HL-60/S4 treated with retinoic acid at 250 ng/mL for 4 days and 3 days (cell line): ENCODE data around the gene UPF2.

Experiments used
- in situ Hi-C: fragments of 300-500 bp; cut with MboI; formaldehyde crosslinking; loops from 2 replicates; pipeline ENCODE4 v1.7.0; 2022; ENCODE audit warnings: low sequenced_read_pairs

Gene UPF2

DNA sequence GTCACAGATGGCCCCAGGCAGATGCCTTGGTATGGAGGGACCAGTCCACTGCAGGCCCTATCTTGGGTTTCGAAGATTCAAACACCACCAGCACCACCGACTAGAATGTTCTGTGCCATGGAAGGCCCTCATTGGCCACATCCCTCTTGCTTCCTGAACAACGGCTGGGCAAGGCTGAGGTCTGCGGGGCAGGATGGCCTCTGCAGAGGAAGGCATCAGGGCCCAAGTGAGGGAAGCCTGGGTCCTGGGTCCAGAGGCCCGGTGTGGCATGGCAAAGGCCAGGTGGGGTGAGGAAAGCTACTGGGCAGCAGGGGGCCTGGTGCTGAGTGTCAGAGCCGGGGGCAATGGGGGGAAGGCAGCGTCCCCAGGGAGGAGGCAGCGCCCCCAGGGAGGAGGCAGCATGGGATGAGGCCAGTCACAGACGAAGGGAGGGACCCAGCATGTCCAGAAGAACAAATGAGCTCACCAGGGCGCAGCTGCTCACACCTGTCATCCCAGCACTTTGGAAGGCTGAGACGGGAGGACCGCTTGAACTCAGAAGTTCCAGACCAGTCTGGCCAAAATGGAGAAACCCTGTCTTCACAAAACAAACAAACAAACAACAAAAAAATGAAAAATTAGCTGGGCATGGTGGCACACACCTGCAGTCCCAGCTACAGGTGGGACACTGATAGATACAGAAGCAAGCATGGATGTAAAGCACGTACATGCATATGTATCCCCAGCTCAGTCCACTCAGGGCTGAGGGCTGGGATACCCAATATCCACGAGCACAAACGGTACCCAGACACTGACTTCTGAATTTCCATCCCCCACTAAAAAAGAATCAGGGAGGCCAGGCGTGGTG lies 155.0 kb downstream of the UPF2 start:
- in situ Hi-C loops = no loop called here

DNA sequence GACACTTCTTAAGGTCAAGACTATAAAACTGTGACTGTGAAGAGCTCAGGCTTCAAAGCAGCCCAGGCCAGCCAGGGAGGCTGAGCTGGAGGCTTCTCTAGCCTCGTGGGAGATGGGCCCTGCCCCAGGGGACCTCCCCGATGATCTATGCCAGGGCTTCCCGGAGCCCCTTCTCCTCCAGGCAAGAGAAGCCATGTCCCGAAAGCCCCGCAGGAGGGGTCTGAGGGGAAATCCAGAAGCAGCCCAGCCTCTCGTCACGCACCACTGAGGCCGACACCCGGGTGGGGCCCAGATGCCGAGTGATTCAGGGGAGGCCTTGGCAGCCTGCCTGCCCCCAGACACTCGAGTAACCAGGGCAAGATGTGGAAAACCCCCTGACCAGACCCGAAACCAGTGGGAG lies 155.8 kb downstream of the UPF2 start:
- in situ Hi-C loops = no loop called here

DNA sequence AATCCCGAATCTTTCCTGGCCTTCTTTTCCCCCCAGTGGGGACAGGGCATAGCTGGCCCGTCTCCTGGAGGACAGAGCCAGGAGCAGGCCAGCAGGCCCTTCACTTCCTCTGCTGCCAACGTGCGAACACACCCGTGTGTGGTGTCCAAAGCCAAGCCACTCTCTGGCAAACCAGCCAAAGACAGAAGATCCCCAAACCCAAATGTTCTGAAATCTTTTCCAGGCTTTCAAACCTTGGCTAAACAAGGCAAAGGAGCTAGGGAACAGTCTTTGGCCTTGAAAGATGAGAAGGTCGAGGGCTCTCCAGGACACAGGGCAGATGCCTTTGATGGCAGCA lies 156.5 kb downstream of the UPF2 start:
- in situ Hi-C loops = no loop called here

DNA sequence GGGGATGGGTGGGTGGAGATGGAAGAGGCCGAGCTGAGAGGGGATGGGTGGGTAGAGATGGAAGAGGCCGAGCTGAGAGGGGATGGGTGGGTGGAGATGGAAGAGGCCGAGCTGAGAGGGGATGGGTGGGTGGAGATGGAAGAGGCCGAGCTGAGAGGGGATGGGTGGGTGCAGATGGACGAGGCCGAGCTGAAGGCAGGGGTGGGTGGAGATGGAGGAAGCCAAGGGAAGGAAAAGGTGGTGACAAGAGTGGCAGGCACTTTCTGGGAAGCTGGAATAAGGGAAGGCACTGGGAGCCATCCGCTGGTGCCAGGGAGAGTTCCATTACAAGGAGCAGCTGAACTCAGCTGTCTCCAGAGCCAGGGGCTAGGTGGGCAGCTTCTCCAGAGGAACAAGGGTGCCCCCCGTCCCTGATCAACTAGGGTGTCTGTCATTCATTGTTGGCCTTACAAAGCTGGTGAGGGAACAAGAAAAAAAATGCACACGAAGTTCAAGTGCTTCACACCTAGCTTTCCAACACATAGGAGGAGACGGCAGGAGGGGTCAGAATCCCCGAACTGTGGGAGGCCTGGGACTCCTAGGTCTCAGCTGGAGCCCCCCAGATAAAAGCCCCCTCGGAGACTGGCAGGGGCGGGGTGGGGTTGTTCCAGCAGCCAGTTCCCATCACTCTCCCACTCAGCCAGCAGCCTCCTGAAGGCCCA lies 157.0 kb downstream of the UPF2 start:
- in situ Hi-C loops = no loop called here

DNA sequence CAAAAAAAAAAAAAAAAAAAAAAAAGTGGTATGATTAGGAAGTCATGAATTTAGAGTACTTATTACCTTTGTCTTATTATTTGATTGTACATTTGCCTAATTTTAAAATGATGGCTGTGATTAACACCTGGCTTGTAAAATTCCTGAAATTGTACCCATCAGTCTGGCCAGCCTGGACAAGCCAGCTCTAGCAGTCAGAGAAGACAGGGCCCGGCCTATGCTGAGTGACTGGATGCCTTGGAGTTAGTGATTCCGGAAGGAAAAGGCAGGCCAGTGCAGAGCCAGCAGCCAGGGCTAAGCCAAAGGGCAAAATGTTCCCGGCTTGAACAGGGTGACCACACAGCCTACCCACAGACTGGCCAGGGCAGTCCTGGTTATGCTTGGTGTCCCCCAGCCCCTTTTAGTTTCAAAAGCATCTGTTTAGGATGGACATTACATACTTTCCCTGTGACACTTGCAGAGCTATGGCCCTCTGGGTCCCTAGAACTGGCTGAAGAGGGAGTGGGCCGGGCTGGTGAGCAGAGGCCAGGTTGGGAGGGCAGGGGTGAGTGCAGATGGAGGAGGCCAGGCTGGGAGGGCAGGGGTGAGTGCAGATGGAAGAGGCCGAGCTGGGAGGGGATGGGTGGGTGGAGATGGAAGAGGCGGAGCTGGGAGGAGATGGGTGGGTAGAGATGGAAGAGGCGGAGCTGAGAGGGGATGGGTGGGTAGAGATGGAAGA lies 157.7 kb downstream of the UPF2 start:
- in situ Hi-C loops = no loop called here

DNA sequence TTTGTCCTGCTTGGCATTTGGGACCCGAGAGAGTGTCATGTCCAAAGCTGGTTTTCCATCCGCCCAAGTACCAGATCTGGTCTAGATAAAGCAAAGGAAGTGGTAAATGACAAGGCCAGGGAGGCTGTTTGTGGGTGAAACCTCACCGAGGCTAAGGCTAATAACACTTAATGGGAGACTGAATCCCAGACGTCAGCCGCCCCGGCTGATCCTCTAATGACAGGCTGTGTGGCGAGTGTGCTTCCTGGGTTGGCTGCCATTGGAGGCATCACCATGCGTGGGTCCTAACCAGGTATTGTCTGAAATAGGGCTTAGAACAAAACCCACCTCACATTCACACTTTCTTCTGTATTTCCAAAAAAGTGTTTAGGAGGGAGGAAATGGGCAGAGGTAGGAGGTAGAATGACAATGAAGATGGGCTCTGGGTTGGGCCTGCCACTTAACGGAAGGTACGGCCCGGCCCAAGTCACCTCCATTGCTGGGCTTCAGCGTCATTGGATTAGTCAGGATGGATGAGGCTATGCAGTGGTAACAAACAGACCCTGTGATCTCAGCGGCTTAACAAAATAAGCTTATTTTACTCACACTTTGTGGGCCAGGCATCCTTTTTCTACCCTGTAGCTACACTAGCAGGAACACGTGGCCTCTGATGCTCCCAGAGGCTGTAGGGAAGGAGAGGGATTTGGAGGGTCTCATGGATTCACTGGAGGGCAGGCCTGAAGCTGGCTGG lies 159.8 kb downstream of the UPF2 start:
- in situ Hi-C loops = no loop called here

DNA sequence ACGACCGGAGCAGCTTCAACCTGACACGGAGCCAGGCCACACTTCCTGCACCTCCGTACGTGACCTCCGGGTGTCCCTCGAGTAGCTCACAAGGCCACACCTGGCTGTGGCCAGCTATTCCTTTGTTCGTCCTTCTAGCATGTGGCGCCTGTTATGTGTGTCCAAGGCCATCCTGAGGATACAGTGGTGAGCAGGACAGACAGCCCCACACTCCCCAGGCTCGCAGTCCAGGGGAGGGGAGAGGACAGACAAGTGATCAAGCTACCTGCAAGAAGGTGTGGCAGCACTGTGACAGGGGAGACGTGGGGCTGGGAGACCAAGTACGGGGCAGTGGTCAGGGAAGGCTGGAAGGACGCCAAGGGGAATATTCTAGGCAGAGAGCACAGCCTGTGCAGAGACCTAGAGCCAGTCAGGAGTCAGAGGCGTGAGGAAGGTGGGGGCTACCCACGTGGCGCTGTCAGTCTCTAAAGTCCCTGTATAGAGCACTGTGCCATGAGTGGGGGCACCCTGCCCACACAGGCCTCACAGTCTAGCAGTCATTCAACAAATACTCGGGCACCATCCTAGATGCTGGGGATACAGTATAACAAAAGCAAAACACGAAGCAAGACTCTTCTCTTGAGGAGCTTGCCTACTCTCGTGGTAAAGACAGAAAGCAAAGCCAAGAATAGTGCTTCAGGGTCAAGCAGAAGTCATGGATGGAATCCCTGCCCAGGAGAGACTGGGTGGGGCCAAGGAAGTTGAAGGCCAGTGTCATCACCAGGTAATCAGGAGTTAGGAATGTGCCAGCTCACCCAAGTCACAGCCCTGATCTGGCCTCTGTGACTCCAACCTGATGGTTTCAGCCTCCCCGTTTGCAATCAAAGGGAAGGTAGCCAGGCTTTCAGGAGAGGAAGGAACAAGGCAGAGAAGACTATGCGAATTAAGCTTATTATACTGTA lies 160.9 kb downstream of the UPF2 start:
- in situ Hi-C loops = no loop called here

DNA sequence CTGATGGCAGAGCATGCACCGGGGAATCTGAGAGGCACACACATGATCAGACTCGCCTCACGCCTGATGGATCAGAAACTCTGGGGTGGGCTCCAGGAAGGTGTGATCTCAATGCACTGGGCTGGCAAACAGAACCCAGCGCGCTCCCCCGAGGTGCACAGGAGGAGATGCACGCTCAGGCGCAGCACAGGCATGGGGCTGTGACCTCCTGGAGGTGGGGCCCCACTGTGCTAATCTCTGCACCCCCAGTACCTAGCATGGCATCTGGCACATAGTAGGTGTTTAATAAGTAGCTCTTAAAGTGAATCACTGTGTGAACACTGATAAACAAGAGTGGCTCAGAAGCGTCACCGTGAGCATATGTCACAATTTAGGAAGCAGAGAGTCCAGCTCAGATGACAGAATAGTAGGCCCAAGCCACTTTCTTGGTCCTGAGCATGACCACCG lies 161.6 kb downstream of the UPF2 start:
- in situ Hi-C loops = no loop called here

DNA sequence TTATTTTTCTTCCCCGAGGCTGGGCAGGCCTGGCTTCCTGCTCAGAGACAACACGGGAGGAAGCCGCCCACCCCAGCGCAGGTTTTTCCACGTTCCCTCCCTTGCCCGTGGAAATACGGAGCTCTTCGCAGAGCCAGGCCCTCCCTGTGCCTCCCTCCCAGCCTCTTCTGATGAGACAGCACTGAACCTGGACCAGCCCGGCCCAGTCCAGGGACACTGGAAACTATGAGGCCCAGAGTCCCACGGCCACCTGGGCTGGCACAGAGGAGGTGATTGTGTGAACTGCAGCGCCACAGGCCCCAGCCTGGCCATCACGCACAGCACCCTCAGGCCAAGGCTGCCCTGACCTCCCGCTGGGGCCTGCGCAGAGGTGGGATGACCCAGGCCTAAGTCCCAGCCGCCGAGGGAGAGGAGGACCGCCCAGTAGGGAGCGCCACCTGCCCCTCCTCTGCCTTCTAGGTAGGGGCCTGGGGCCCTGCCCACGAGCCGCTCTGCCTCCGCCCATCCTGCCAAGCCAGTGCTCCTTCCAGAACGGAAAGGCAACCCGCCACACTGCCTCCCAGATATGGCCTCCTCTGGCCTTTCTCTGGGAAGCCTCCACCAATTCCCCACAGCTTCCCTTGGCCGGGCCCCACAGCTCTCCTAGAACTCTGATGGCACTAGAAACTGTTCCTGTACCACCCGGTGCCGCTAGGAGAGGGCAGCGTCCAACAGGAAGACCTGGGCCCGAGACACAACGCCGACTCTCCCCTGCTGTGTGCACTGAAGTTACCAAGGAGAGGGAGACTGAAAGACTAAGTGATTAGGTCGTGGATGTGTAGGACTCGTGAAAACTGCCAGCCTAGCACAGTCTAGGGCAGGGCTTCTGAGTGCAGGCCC lies 162.2 kb downstream of the UPF2 start:
- in situ Hi-C loops = no loop called here

DNA sequence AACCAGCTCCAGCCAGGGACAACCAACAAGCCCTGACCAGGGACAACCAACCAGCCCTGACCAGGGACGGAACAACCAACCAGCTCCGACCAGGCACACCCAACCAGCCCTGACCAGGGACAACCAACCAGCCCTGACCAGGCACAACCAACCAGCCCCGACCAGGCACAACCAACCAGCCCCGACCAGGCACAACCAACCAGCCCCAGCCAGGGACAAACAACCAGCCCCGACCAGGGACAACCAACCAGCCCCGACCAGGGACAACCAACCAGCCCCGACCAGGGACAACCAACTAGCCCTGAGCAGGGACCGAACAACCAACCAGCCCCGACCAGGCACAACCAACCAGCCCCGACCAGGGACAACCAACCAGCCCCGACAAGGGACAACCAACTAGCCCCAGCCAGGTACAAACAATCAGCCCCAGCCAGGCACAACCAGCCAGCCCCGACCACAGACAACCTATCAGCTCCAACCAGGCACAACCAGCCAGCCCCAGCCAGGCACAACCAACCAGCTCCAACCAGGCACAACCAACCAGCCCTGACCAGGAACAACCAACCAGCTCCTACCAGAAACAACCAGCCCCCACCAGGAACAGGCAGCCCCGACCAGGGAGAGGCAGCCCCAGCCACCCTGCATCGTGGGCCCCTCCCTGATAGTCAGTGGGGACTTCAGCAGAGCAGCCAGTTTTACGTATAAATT lies 163.1 kb downstream of the UPF2 start:
- in situ Hi-C loops = no loop called here

DNA sequence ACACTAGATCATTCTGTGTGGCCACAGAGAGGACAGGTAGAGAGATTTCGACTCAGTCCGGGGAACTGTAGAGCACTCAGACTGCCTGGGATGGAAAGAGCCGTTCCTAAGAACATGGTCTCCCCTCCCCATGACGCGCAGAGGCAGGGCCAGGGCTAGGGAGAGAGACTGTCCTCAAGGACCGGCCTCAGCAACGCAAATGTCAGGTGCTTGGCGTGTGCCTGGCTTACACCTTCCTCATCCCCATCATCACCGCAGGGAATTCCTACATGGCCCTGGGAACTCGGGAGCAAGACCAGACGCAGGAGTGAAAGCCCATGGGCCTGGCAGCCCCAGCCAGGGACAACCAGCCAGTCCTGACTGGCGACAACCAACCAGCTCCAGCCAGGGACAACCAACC lies 163.8 kb downstream of the UPF2 start:
- in situ Hi-C loops = no loop called here

DNA sequence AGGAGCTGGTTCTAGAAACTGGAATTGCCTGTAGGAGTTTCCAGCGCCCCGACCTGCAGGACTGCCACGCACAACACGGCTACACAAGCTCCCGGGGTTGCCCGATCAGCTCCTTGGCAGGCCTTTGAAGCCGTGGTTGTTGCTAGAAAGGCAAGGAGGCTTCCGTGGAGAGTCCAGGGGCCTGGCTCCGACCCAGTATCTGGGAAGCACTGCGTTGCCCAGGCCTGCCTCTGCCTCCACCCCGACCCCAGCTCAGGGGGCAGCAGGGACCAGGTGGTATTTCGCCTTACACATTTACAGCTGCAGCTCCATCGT lies 165.1 kb downstream of the UPF2 start:
- in situ Hi-C loops = no loop called here

DNA sequence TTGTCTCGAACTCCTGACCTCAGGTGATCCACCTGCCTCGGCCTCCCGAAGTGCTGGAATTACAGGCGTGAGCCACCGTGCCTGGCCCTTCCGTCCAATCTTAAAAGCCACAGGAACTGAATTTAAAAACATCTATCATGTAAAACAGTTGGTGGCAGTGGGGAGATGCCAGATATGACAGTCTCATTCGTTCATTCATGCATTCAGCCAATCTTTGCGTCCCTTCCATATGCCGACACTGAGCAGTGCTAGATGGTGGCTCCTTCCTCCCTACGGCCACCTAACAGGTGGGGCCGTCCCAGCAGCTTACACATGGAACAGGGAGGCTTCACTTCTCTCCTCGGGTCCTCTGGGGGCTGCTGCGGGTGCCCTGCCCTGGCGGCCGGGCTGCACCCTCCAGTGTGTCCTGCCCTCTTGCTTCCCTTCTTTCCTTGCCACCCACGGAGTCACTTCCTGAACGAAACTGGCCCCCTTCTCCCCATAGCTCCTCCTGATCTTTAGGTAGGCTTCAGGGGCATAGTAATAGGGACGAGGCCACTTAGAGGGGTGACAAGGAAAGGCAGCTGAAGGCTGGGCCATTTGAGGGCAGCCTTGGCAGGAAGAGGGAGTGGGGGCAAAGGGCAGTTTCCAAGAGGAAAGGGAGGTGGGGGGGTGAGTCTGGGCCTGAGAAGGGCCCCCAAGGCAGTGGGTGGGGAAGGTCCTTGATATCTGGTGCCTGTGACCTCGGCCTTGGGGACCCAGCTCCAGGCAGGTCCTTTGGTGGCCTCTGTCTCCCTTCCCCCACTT lies 165.6 kb downstream of the UPF2 start:
- in situ Hi-C loops = no loop called here

DNA sequence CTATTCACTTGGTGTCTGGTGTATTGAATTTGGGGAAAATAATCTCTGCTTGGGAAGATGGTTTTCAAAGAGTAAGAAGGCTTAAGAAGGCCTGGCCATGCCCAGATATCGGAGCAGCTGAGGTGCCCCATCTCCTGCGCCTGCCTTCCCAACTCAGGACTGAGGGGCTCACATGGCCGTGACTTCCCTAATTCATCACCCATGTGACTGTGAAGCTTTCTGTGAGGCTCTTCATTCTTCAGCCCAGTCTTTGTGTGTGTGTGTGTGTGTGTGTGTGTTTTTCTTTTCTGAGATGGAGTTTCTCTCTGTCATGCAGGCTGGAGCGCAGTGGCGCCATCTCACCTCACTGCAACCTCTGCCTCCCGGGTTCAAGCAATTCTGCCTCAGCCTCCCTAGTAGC lies 166.3 kb downstream of the UPF2 start:
- in situ Hi-C loops = no loop called here

DNA sequence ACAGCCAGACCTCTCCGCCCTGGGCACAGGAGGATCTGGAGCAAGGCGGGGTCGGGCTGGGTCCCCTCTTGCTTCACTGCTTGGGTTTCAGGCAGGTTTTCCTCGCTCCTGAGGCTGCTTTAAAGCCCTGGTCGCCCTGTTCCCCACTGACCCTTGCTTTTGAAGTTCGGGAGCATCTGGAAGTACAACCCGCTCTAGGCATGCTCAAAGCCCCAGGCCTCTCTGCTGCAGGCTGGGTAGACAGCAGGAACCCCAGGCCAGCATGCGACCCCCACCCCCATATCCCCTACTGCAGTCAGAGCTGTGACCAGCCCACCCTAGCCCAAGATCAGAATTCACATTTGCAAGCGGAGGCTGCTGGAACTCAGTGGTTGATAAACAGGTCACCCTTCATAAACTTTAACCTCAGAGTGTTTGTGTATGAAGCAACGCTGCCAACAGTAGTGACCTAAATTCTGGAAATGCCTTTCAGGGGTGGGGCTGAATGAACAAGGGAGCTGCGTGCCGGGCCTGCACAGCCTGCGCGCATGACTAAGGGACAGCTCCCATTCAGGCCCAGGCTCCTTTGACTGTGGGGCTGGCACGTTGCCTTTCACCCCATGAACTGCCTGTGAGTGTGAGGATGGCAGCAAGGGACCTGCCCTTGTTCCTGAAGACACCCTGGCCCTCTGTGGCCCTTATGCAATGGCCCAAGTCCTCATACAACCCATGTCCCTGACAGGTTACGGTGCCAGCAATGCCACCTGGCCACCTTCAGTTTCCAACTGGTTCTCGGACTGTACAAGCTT lies 166.9 kb downstream of the UPF2 start:
- in situ Hi-C loops = no loop called here

DNA sequence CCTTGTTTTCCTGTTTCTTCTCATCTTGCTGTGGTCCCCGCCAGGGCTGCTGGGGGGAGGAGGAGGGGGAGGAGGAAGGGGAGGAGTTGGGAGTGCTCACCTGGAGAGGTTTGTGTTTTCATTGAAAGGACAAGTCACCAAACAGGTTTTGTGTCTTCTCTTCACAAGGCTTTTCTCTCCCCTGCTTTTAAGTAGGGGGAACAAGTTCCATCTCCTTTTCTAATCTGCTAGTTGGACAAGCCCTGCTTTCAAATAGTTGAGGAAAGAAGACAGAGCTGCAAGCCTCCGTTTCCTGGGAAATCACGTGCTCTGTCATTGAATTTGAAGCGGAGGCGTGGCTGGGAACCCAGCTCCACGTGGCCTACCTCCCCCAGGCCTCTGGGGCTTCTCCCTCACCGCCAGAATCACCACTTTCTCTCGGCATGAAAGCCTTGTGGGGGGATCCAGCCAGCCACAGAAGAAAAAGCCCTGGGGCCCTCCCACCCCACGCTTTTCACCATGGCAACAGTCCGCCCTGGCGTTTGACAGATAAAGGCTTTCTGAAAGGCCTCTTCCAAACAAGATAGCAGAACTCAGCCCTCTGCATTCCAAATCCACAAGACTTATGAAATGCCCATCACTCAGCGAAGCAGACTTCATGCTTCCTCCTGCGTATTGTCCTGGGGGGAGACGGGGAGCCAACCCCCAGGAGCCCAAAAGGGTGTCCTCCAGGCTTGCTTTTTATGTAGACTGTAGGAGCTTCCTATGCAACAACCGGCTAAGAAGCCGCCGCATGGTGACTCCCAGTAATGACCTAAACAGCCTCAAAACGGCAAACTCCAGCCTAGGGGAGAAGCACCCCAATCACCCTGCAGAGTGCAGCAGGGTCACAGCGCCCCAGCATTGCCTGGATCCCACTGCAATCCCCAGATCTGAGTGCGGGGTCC lies 167.8 kb downstream of the UPF2 start:
- in situ Hi-C loops = no loop called here
